ENCODE data around the gene KTN1. TPM values are rescaled to one million over a fixed set of nuclear protein-coding genes. Genes with fewer than 3 reads are reported as not detected.

KTN1 gene
- total and polyA plus RNA-seq, 3 donors from 2014 or later, result 74.8 to 247 (median 221) TPM

- H3K4me3 ChIP-seq, result no peak overlapping the region
- H3K27ac ChIP-seq, result no peak overlapping the region
- H3K4me1 ChIP-seq, result peaks cover 4% of the 10 kb centered on the region
- H3K9me3 ChIP-seq, result no peaks in the 10 kb centered on the region
- TF ChIP-seq POLR2A (IDR thresholded peaks at IDR 0.05) (no peak), CTCF (IDR thresholded peaks at IDR 0.05) (no peak)
- H3K27me3 ChIP-seq, result no peaks in the 10 kb centered on the region
- no peaks in the 10 kb centered on the region for H3K36me3 ChIP-seq (ENCODE audit: low read depth, missing control alignments)
- intact Hi-C loops (cut with DNase I; ENCODE audit: low total_unique reads), result no loop called here
- DNase-seq, result no peak
- WGBS, 2 donors, result 89 to 95% methylated on average over 2 of the region's 2 CpGs
These were observed 26.2 kb upstream of the KTN1 start for GRCh38 chr14:55553791-55554190.

GRCh38 chr14:55556929-55557623 is 22.9 kb upstream of the KTN1 start:
- Histone ChIP-seq H3K4me3 (no peak overlapping the region), H3K9me3 (no peaks in the 10 kb centered on the region), H3K27ac (no peak overlapping the region), H3K36me3 (ENCODE audit: low read depth, missing control alignments) (no peaks in the 10 kb centered on the region), H3K27me3 (no peaks in the 10 kb centered on the region), H3K4me1 (peaks cover 4% of the 10 kb centered on the region)
- TF ChIP-seq POLR2A (IDR thresholded peaks at IDR 0.05) (no peak), CTCF (IDR thresholded peaks at IDR 0.05) (no peak)
- WGBS, 2 donors, result 59 to 63% methylated on average over 3 of the region's 3 CpGs
- intact Hi-C loops (cut with DNase I; ENCODE audit: low total_unique reads), result no loop called here
- peak; percentile 88 for DNase-seq

GRCh38 chr14:55562135-55562534 is 17.9 kb upstream of the KTN1 start:
- 84 to 87% methylated on average over 3 of the region's 3 CpGs for WGBS, 2 donors

GRCh38 chr14:55568618-55569017 is 11.4 kb upstream of the KTN1 start:
- DNase-seq, result no peak
- Histone ChIP-seq H3K4me1 (no peaks in the 10 kb centered on the region), H3K27ac (no peak overlapping the region), H3K36me3 (ENCODE audit: low read depth, missing control alignments) (no peaks in the 10 kb centered on the region), H3K9me3 (no peaks in the 10 kb centered on the region), H3K4me3 (no peak overlapping the region), H3K27me3 (no peaks in the 10 kb centered on the region)
- intact Hi-C loops (cut with DNase I; ENCODE audit: low total_unique reads), result no loop called here
- TF ChIP-seq POLR2A (IDR thresholded peaks at IDR 0.05) (no peak), CTCF (IDR thresholded peaks at IDR 0.05) (no peak)

More at GRCh38 chr14:55562135-55562534, 17.9 kb upstream of the KTN1 start:
- Histone ChIP-seq H3K27ac (no peak overlapping the region), H3K4me3 (no peak overlapping the region), H3K4me1 (peaks cover 3% of the 10 kb centered on the region), H3K27me3 (no peaks in the 10 kb centered on the region), H3K9me3 (no peaks in the 10 kb centered on the region), H3K36me3 (ENCODE audit: low read depth, missing control alignments) (no peaks in the 10 kb centered on the region)
- no peak for DNase-seq
- intact Hi-C loops (cut with DNase I; ENCODE audit: low total_unique reads), result no loop called here
- no peak for TF ChIP-seq POLR2A (IDR thresholded peaks at IDR 0.05)
- TF ChIP-seq CTCF (IDR thresholded peaks at IDR 0.05), result no peak
